ENCODE data around the gene PMAIP1. TPM values are rescaled to one million over a fixed set of nuclear protein-coding genes. Genes with fewer than 3 reads are reported as not detected.

Gene PMAIP1
- total and polyA plus RNA-seq, 7 donors, result 0.25 to 2.9 (median 0.89) TPM

GRCh38 chr18:59915606-59916005 is 15.8 kb downstream of the PMAIP1 start:
- DNase-seq, result no peak
- Histone ChIP-seq H3K27me3 (ENCODE audit: insufficient read depth in 3 of 3, low read length in 2 of 3) (no peaks in the 10 kb centered on the region), H3K36me3 (ENCODE audit: insufficient read depth in 1 of 2, low read depth in 1 of 2) (no peaks in the 10 kb centered on the region), H3K4me1 (no peaks in the 10 kb centered on the region), H3K9me3 (no peaks in the 10 kb centered on the region), H3K27ac (no peak overlapping the region), H3K4me3 (no peak overlapping the region)
- no peak for ATAC-seq
- TF ChIP-seq CTCF (IDR thresholded peaks at IDR 0.05), result no peak
- WGBS, 3 donors, result 90 to 96% (median 91%) methylated on average over 6 of the region's 6 CpGs
- intact Hi-C loops (cut with DNase I), result no loop called here

- ATAC-seq (no peak), DNase-seq (no peak)
- Histone ChIP-seq H3K27me3 (ENCODE audit: insufficient read depth in 3 of 3, low read length in 2 of 3) (no peaks in the 10 kb centered on the region), H3K4me1 (no peaks in the 10 kb centered on the region), H3K36me3 (ENCODE audit: insufficient read depth in 1 of 2, low read depth in 1 of 2) (no peaks in the 10 kb centered on the region), H3K4me3 (no peak overlapping the region), H3K27ac (no peak overlapping the region), H3K9me3 (no peaks in the 10 kb centered on the region)
- TF ChIP-seq CTCF (IDR thresholded peaks at IDR 0.05), result no peak
- intact Hi-C loops (cut with DNase I), result no loop called here
- WGBS, 3 donors, result 80 to 84% (median 82%) methylated on average over 3 of the region's 3 CpGs
These were observed 16.9 kb downstream of the PMAIP1 start for GRCh38 chr18:59916746-59917145.

GRCh38 chr18:59917422-59917821 is 17.6 kb downstream of the PMAIP1 start:
- H3K27me3 ChIP-seq (ENCODE audit: insufficient read depth in 3 of 3, low read length in 2 of 3), result no peaks in the 10 kb centered on the region
- no peaks in the 10 kb centered on the region for H3K4me1 ChIP-seq
- WGBS, 3 donors, result 82 to 88% (median 83%) methylated on average over 5 of the region's 5 CpGs
- H3K27ac ChIP-seq, result no peak overlapping the region
- H3K4me3 ChIP-seq, result no peak overlapping the region
- no peaks in the 10 kb centered on the region for H3K9me3 ChIP-seq
- intact Hi-C loops (cut with DNase I), result no loop called here
- ATAC-seq (no peak), DNase-seq (no peak)
- no peaks in the 10 kb centered on the region for H3K36me3 ChIP-seq (ENCODE audit: insufficient read depth in 1 of 2, low read depth in 1 of 2)
- no peak for TF ChIP-seq CTCF (IDR thresholded peaks at IDR 0.05)

GRCh38 chr18:59918320-59918755 is 18.5 kb downstream of the PMAIP1 start:
- H3K4me1 ChIP-seq, result no peaks in the 10 kb centered on the region
- TF ChIP-seq CTCF (IDR thresholded peaks at IDR 0.05), result no peak
- ATAC-seq (peak; percentile 80 to 94 (median 88)), DNase-seq (peak; percentile 34 to 69)
- no peaks in the 10 kb centered on the region for H3K9me3 ChIP-seq
- H3K27me3 ChIP-seq (ENCODE audit: insufficient read depth in 3 of 3, low read length in 2 of 3), result no peaks in the 10 kb centered on the region
- H3K4me3 ChIP-seq, result no peak overlapping the region
- WGBS, 3 donors, result 22 to 26% (median 23%) methylated on average over 9 of the region's 9 CpGs
- no peaks in the 10 kb centered on the region for H3K36me3 ChIP-seq (ENCODE audit: insufficient read depth in 1 of 2, low read depth in 1 of 2)
- H3K27ac ChIP-seq, result no peak overlapping the region
- intact Hi-C loops (cut with DNase I), result no loop called here

GRCh38 chr18:59918997-59919396 is 19.2 kb downstream of the PMAIP1 start:
- H3K4me3 ChIP-seq, result no peak overlapping the region
- no peaks in the 10 kb centered on the region for H3K9me3 ChIP-seq
- no peak for DNase-seq
- H3K36me3 ChIP-seq (ENCODE audit: insufficient read depth in 1 of 2, low read depth in 1 of 2), result no peaks in the 10 kb centered on the region
- H3K27ac ChIP-seq, result no peak overlapping the region
- intact Hi-C loops (cut with DNase I), result no loop called here
- no peak for TF ChIP-seq CTCF (IDR thresholded peaks at IDR 0.05)
- no peaks in the 10 kb centered on the region for H3K27me3 ChIP-seq (ENCODE audit: insufficient read depth in 3 of 3, low read length in 2 of 3)
- WGBS, 3 donors, result 72 to 86% (median 80%) methylated on average over 6 of the region's 6 CpGs
- no peak for ATAC-seq
- H3K4me1 ChIP-seq, result no peaks in the 10 kb centered on the region

Measured in psoas muscle (tissue), 8 donors.